Measurements from ENCODE around the gene INSRR. TPM values are rescaled to one million over a fixed set of nuclear protein-coding genes. Genes with fewer than 3 reads are reported as not detected.
A peak's percentile ranks its signal among the peaks of the same experiment; 100 is the strongest.

INSRR gene
- total and polyA plus RNA-seq, 2 of the 8 experiments (the other 6 are each of a cell fraction or from before 2014, with no cell fraction given): 0.02 TPM; not detected in 1

DNA sequence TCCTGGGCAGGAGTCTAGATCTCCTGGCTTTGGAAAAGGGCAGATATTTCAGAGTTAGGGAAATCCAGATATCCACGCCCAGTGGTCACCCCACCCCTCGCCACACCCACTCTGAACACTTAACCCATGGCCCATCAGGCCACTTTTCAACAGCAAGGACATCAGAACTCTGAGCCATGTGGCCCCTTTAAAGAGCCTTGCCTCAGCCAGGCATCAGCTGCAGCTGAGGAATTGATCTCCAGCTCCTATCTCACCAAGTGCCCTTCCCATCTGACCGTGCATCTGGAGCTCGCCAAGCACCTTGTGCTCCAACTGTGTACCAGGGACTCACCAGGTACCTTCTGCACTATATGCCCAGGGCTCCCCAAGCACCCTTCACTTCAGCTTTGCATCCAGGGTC is 22.0 kb downstream of the INSRR start:
- Histone ChIP-seq H4K91ac (replicated peaks; ENCODE audit: insufficient read length, low read length) (no peak overlapping the region), H2BK5ac (ENCODE audit: low read depth, low read length) (no peak overlapping the region), H3K14ac (ENCODE audit: insufficient read length) (no peak overlapping the region), H2AFZ (ENCODE audit: low read length) (no peak overlapping the region), H3K9me3 (ENCODE audit: insufficient read depth in 2 of 2, low read depth in 1 of 2, low read length in 1 of 2) (no peaks in the 10 kb centered on the region), H3K4ac (replicated peaks; ENCODE audit: insufficient read length, low read depth, low read length) (no peak overlapping the region), H3K4me2 (ENCODE audit: insufficient read depth in 1 of 2, low read depth in 2 of 2, low read length in 2 of 2) (no peak overlapping the region), H4K20me1 (replicated peaks in 1 of 2; ENCODE audit: control insufficient read depth in 1 of 2, insufficient read depth in 2 of 2, low read length in 2 of 2) (no peaks in the 10 kb centered on the region), H2BK20ac (ENCODE audit: low read length) (no peak overlapping the region), H4K8ac (ENCODE audit: extremely low read depth, insufficient read depth, low read length) (no peak overlapping the region), H2BK12ac (ENCODE audit: low read depth, low read length) (0 out of 2 replicates have a peak overlapping the region, but pooled peaks have one; percentile 27), H3K79me1 (ENCODE audit: low read depth, low read length) (no peaks in the 10 kb centered on the region), H3K4me1 (replicated peaks in 1 of 4; ENCODE audit: control insufficient read depth in 3 of 4, insufficient read depth in 4 of 4, low read length in 3 of 4) (peaks cover 0 to 2% (median 2%) of the 10 kb centered on the region in 4 experiments; a peak in 3 of 7 replicates), H3K36me3 (ENCODE audit: control insufficient read depth in 2 of 4, insufficient read depth in 4 of 4, low read length in 3 of 4) (no peaks in the 10 kb centered on the region), H3K27me3 (replicated peaks in 1 of 4; ENCODE audit: control insufficient read depth in 3 of 4, extremely low read depth in 1 of 4, insufficient read depth in 3 of 4, low read length in 3 of 4) (peaks cover 0 to 5% (median 3%) of the 10 kb centered on the region in 4 experiments; a peak in 4 of 7 replicates), H3K23me2 (ENCODE audit: low read depth, low read length) (no peaks in the 10 kb centered on the region), H3K27ac (ENCODE audit: low read depth, low read length) (no peak overlapping the region), H3K4me3 (ENCODE audit: extremely low read depth in 1 of 4, insufficient read depth in 2 of 4, low read depth in 3 of 4, low read length in 4 of 4) (no peak overlapping the region), H3K18ac (ENCODE audit: extremely low read depth, low read length) (no peak overlapping the region), H3K23ac (ENCODE audit: insufficient read length) (no peak overlapping the region), H3K79me2 (ENCODE audit: control insufficient read depth in 1 of 2, insufficient read depth in 2 of 2, low read length in 2 of 2) (no peaks in the 10 kb centered on the region), H2BK120ac (replicated peaks; ENCODE audit: low read depth, low read length) (no peak overlapping the region), H2BK15ac (ENCODE audit: low read length) (no peak overlapping the region), H3K9ac (replicated peaks in 1 of 4; ENCODE audit: extremely low read depth in 1 of 4, low read depth in 3 of 4, low read length in 3 of 4) (no peak overlapping the region), H2AK5ac (ENCODE audit: low read depth, low read length) (no peak overlapping the region), H3K56ac (replicated peaks; ENCODE audit: insufficient read length, low read depth, low read length) (no peak overlapping the region), H4K5ac (ENCODE audit: insufficient read length, low read depth, low read length) (no peak overlapping the region)
- ChIA-PET POLR2A (ENCODE audit: partially characterized antibody) (no interaction called here), CTCF (ENCODE audit: partially characterized antibody) (interaction anchor here (1.0 to 22.0 kb wide), 20 partner anchors 11 to 216 kb away, joined by 3 to 556 read pairs (median 10); partner anchors contain the start of genes INSRR, LRRC71, NTRK1 and PEAR1)
- no peak for FAIRE-seq
- WGBS, 2 experiments (ENCODE audit: extremely low coverage in 1 of 2, insufficient coverage in 1 of 2, insufficient read length in 1 of 2, insufficient replicate concordance in 2 of 2, low coverage in 1 of 2, low lambda C conversion rate in 2 of 2, missing lambda C conversion rate in 1 of 2): 89% methylated on average over 4 of the region's 4 CpGs; no CpG with 5 or more reads in 1 of the 2 experiments
- no peak for DNase-seq (ENCODE audit: low read depth in 1 of 2, low spot score in 2 of 2)
- TF ChIP-seq POLR2A (IDR thresholded peaks at IDR 0.05; ENCODE audit: control extremely low read depth in 1 of 2, low read depth in 2 of 2, low read length in 2 of 2): no peak
- TF ChIP-seq, protein P1, sequence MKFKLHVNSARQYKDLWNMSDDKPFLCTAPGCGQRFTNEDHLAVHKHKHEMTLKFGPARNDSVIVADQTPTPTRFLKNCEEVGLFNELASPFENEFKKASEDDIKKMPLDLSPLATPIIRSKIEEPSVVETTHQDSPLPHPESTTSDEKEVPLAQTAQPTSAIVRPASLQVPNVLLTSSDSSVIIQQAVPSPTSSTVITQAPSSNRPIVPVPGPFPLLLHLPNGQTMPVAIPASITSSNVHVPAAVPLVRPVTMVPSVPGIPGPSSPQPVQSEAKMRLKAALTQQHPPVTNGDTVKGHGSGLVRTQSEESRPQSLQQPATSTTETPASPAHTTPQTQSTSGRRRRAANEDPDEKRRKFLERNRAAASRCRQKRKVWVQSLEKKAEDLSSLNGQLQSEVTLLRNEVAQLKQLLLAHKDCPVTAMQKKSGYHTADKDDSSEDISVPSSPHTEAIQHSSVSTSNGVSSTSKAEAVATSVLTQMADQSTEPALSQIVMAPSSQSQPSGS (IDR thresholded peaks at IDR 0.05; ENCODE audit: low read length): no peak
- no peak for TF ChIP-seq CHD1 (IDR thresholded peaks at IDR 0.05; ENCODE audit: low read depth, low read length)
- TF ChIP-seq YY1 (IDR thresholded peaks at IDR 0.05; ENCODE audit: low read depth, low read length): no peak
- no peak for TF ChIP-seq POU5F1 (IDR thresholded peaks at IDR 0.05; ENCODE audit: low read depth, low read length)
